Hepatocyte (in vitro differentiated cells): ENCODE data around the gene RIMKLB. TPM values are rescaled to one million over a fixed set of nuclear protein-coding genes. Genes with fewer than 3 reads are reported as not detected.
A peak's percentile ranks its signal among the peaks of the same experiment; 100 is the strongest.

Experiments used
- DNase-seq: peaks from one replicate; pipeline ENCODE4 v3.0.0-alpha.2; 2016; ENCODE audit warnings: low spot score
- H2AFZ ChIP-seq: fragments of 200-600 bp; sonication (generic); 2 replicates; pipeline ENCODE4 v1.6.0; 2016; ENCODE audit warnings: antibody characterized with exemption, mild to moderate bottlenecking
- H3K27ac ChIP-seq: fragments of 200-600 bp; sonication (generic); 2 replicates; pipeline ENCODE4 v1.5.1; 2016; ENCODE audit warnings: mild to moderate bottlenecking
- H3K27me3 ChIP-seq: fragments of 200-600 bp; sonication (generic); 2 replicates; pipeline ENCODE4 v1.6.1; 2016
- H3K36me3 ChIP-seq: fragments of 200-600 bp; sonication (generic); replicated peaks from 2 replicates; pipeline ENCODE4 v1.5.1; 2016; ENCODE audit warnings: low read depth; ENCODE audit not compliant: insufficient read depth
- H3K4me1 ChIP-seq: fragments of 200-600 bp; sonication (generic); 2 replicates; pipeline ENCODE4 v1.5.1; 2016; ENCODE audit warnings: mild to moderate bottlenecking, moderate library complexity; ENCODE audit not compliant: insufficient read depth
- H3K4me2 ChIP-seq: fragments of 200-600 bp; sonication (generic); 2 replicates; pipeline ENCODE4 v1.6.0; 2016
- H3K4me3 ChIP-seq: fragments of 200-600 bp; sonication (generic); 2 replicates; pipeline ENCODE4 v1.5.1; 2016; ENCODE audit warnings: mild to moderate bottlenecking
- H3K79me2 ChIP-seq: fragments of 200-600 bp; sonication (generic); 2 replicates; pipeline ENCODE4 v1.6.0; 2017; ENCODE audit warnings: mild to moderate bottlenecking
- H3K9me2 ChIP-seq: fragments of 200-600 bp; sonication (generic); replicated peaks from 2 replicates; pipeline ENCODE4 v1.6.0; 2017; ENCODE audit warnings: mild to moderate bottlenecking; ENCODE audit not compliant: insufficient read depth
- H3K9me3 ChIP-seq: fragments of 200-600 bp; sonication (generic); 2 replicates; pipeline ENCODE4 v1.5.1; 2016; ENCODE audit warnings: low read depth, mild to moderate bottlenecking
- H4K20me1 ChIP-seq: fragments of 200-600 bp; sonication (generic); 2 replicates; pipeline ENCODE4 v1.6.0; 2016; ENCODE audit warnings: mild to moderate bottlenecking; ENCODE audit not compliant: insufficient read depth, poor library complexity, severe bottlenecking
- CTCF ChIP-seq: fragments of 200-600 bp; sonication (generic); IDR thresholded peaks from 2 replicates; pipeline ENCODE4 v1.5.1; 2016; ENCODE audit warnings: antibody characterized with exemption, mild to moderate bottlenecking; ENCODE audit not compliant: poor library complexity
- EZH2 ChIP-seq: fragments of 200-600 bp; sonication (generic); IDR thresholded peaks from 2 replicates; pipeline ENCODE4 v1.6.1; 2016; ENCODE audit warnings: antibody characterized with exemption, mild to moderate bottlenecking, borderline replicate concordance
- EZH2phosphoT487 ChIP-seq: fragments of 200-600 bp; sonication (generic); IDR thresholded peaks from one replicate; pipeline ENCODE4 v1.6.1; 2018; ENCODE audit warnings: antibody characterized with exemption, mild to moderate bottlenecking, low read depth, moderate library complexity; ENCODE audit not compliant: unreplicated experiment, severe bottlenecking
- WGBS: methylation state at CpG from one replicate; pipeline ENCODE4 v1.1.6; 2016; ENCODE audit warnings: low lambda C conversion rate; ENCODE audit errors: missing lambda C conversion rate; 5-methylcytosine and 5-hydroxymethylcytosine counted together
- polyA plus RNA-seq: library from polyadenylated mRNA; unstranded; fragments of >200 nt; fragmentation: Nextera tagmentation; extraction: Ambion mirVana; gene quantifications from 2 replicates; pipeline ENCODE4 v1.2.1, GENCODE V29; 2016
- total RNA-seq: library from RNA; depleted of rRNA; stranded (reverse); fragments of >200 nt; gene quantifications from 2 replicates; pipeline ENCODE4 v1.2.3, GENCODE V29; 2014

RIMKLB gene
- total and polyA plus RNA-seq, 2 experiments from 2014 or later: 20.7 to 37.3 TPM

GRCh38 chr12:8664228-8664913, 33.4 kb upstream of the RIMKLB start:
- H4K20me1 ChIP-seq: no peaks in the 10 kb centered on the region
- H3K4me2 ChIP-seq: no peak overlapping the region
- H2AFZ ChIP-seq: no peak overlapping the region
- no peak overlapping the region for H3K4me3 ChIP-seq
- no peaks in the 10 kb centered on the region for H3K9me3 ChIP-seq
- DNase-seq: no peak
- no peaks in the 10 kb centered on the region for H3K79me2 ChIP-seq
- 84% methylated on average over 5 of the region's 5 CpGs for WGBS
- no peaks in the 10 kb centered on the region for H3K4me1 ChIP-seq
- no peak overlapping the region for H3K27ac ChIP-seq
- TF ChIP-seq EZH2phosphoT487: no peak
- TF ChIP-seq CTCF: no peak
- no peak for TF ChIP-seq EZH2
- H3K9me2 ChIP-seq: no peaks in the 10 kb centered on the region
- no peaks in the 10 kb centered on the region for H3K36me3 ChIP-seq
- H3K27me3 ChIP-seq: no peaks in the 10 kb centered on the region

GRCh38 chr12:8665759-8666158, 32.0 kb upstream of the RIMKLB start:
- TF ChIP-seq EZH2phosphoT487 (no peak), EZH2 (no peak), CTCF (no peak)
- H3K27ac ChIP-seq: peak overlapping the region; percentile 6
- WGBS: 74% methylated on average over 4 of the region's 4 CpGs

GRCh38 chr12:8667270-8667669, 30.5 kb upstream of the RIMKLB start:
- H3K9me2 ChIP-seq: no peaks in the 10 kb centered on the region
- H2AFZ ChIP-seq: no peak overlapping the region
- no peak overlapping the region for H3K4me3 ChIP-seq
- no peaks in the 10 kb centered on the region for H4K20me1 ChIP-seq
- no peak overlapping the region for H3K4me2 ChIP-seq
- no peak for DNase-seq
- no peaks in the 10 kb centered on the region for H3K27me3 ChIP-seq
- TF ChIP-seq CTCF (no peak), EZH2phosphoT487 (no peak), EZH2 (no peak)
- no peak overlapping the region for H3K27ac ChIP-seq
- no peaks in the 10 kb centered on the region for H3K9me3 ChIP-seq
- H3K36me3 ChIP-seq: no peaks in the 10 kb centered on the region
- H3K79me2 ChIP-seq: no peaks in the 10 kb centered on the region
- H3K4me1 ChIP-seq: no peaks in the 10 kb centered on the region
- WGBS: 81% methylated on average over 2 of the region's 2 CpGs

More at GRCh38 chr12:8665759-8666158, 32.0 kb upstream of the RIMKLB start:
- no peaks in the 10 kb centered on the region for H3K9me3 ChIP-seq
- no peaks in the 10 kb centered on the region for H3K4me1 ChIP-seq
- H3K36me3 ChIP-seq: no peaks in the 10 kb centered on the region
- H3K27me3 ChIP-seq: no peaks in the 10 kb centered on the region
- H2AFZ ChIP-seq: no peak overlapping the region
- no peaks in the 10 kb centered on the region for H3K9me2 ChIP-seq
- no peak overlapping the region for H3K4me3 ChIP-seq
- H3K4me2 ChIP-seq: no peak overlapping the region
- DNase-seq: no peak
- H3K79me2 ChIP-seq: no peaks in the 10 kb centered on the region
- no peaks in the 10 kb centered on the region for H4K20me1 ChIP-seq
